ENCODE data around the gene ARMC9.

ARMC9 gene

DNA sequence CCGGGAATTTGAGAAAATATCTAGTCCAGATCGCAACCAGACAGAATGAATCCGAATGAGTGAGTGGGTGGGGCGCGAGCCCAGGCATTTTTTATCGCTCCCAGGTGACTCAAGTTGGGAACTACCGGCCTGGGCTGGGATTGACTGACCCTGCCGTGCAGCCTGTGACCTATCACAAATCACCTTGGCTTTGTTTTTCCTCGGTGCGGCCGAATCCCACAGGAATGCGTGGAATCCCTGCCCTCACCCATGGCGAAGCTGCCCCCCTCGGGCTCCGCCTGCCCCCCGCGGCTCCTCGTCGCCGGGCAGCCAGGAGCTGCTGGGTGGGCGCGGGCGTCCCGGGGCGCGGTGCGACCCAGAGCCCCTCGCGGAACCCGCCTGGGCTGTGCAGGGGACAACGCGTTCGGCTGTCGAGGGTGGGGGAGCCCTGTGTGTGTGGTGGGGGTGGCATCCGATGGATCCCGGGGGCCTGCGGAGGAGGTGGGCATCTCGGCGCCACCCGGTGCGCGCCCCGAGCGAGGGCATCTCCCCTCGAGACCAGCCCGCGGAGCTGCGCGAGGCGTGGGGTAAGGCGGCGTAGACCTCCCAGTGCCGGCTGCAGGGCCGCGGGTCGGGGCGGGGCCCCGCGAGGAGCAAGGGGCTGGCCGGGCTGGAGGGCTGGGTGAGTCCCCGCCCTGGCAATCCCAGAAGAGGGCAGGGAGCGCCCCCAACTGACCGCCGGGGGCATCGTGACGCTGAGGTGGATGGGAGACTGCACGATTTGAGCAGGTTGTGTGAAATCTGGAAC is 213.6 kb downstream of the ARMC9 start:
- TF ChIP-seq FOXP2 (optimal IDR thresholded peaks at IDR 0.05; ENCODE audit: borderline replicate concordance, extremely low read depth, extremely low read length, insufficient read depth) (no peak), SIN3A (IDR thresholded peaks at IDR 0.05; ENCODE audit: borderline replicate concordance, insufficient read depth, low read length) (no peak), POLR2AphosphoS5 (IDR thresholded peaks at IDR 0.05; ENCODE audit: low read depth, low read length) (no peak), REST (IDR thresholded peaks at IDR 0.05; ENCODE audit: insufficient read depth in 1 of 2, low read depth in 2 of 2, low read length in 2 of 2) (no peak), TAF1 (IDR thresholded peaks at IDR 0.05; ENCODE audit: borderline replicate concordance, insufficient read depth, low read length) (no peak)

- TF ChIP-seq REST (IDR thresholded peaks at IDR 0.05; ENCODE audit: insufficient read depth in 1 of 2, low read depth in 2 of 2, low read length in 2 of 2), result no peak
- no peak for TF ChIP-seq TAF1 (IDR thresholded peaks at IDR 0.05; ENCODE audit: borderline replicate concordance, insufficient read depth, low read length)
- TF ChIP-seq POLR2AphosphoS5 (IDR thresholded peaks at IDR 0.05; ENCODE audit: low read depth, low read length), result no peak
These were observed 214.2 kb downstream of the ARMC9 start for GRCh38 chr2:231412618-231412963.

- TF ChIP-seq REST (IDR thresholded peaks at IDR 0.05; ENCODE audit: insufficient read depth in 1 of 2, low read depth in 2 of 2, low read length in 2 of 2) (no peak), TAF1 (IDR thresholded peaks at IDR 0.05; ENCODE audit: borderline replicate concordance, insufficient read depth, low read length) (no peak)
These were observed 215.0 kb downstream of the ARMC9 start for GRCh38 chr2:231413456-231413855.

GRCh38 chr2:231413921-231414476 is 215.6 kb downstream of the ARMC9 start:
- no peak for TF ChIP-seq REST (IDR thresholded peaks at IDR 0.05; ENCODE audit: insufficient read depth in 1 of 2, low read depth in 2 of 2, low read length in 2 of 2)
- TF ChIP-seq TAF1 (IDR thresholded peaks at IDR 0.05; ENCODE audit: borderline replicate concordance, insufficient read depth, low read length), result no peak
- no peak for TF ChIP-seq FOXP2 (optimal IDR thresholded peaks at IDR 0.05; ENCODE audit: borderline replicate concordance, extremely low read depth, extremely low read length, insufficient read depth)
- TF ChIP-seq SIN3A (IDR thresholded peaks at IDR 0.05; ENCODE audit: borderline replicate concordance, insufficient read depth, low read length), result no peak
- TF ChIP-seq POLR2AphosphoS5 (IDR thresholded peaks at IDR 0.05; ENCODE audit: low read depth, low read length), result no peak

DNA sequence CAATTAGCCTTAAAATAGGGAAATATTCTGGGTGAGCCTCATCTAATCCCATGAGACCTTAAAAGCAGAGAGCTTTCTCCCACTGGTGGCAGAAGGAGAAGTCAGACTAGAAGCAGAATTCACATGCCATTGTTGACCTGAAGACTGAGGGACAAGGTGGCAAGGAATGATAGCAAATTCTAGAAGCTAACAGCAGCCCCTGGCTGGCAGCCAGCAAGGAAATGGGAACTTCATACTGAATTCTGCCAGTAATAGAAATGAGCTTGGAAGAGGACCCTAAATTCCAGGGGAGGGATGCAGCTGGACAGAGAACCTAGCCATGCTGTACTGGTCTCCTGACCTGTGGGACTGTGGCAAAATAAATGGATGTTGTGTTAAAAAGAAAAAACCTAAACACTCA is 216.6 kb downstream of the ARMC9 start:
- no peak for TF ChIP-seq POLR2AphosphoS5 (IDR thresholded peaks at IDR 0.05; ENCODE audit: low read depth, low read length)
- no peak for TF ChIP-seq REST (IDR thresholded peaks at IDR 0.05; ENCODE audit: insufficient read depth in 1 of 2, low read depth in 2 of 2, low read length in 2 of 2)
- no peak for TF ChIP-seq SIN3A (IDR thresholded peaks at IDR 0.05; ENCODE audit: borderline replicate concordance, insufficient read depth, low read length)
- no peak for TF ChIP-seq FOXP2 (optimal IDR thresholded peaks at IDR 0.05; ENCODE audit: borderline replicate concordance, extremely low read depth, extremely low read length, insufficient read depth)
- TF ChIP-seq TAF1 (IDR thresholded peaks at IDR 0.05; ENCODE audit: borderline replicate concordance, insufficient read depth, low read length), result no peak

Data from PFSK-1 (cell line).